Gastroesophageal sphincter (tissue), 3 donors: ENCODE results near the gene SERPINB5.

Source experiments
- POLR2A ChIP-seq, 2 donors: fragments of 450-650 bp; IDR thresholded peaks; one replicate each; pipeline ENCODE4 v1.6.1; 2017; ENCODE audit warnings: antibody characterized with exemption in 2 of 2, mild to moderate bottlenecking in 2 of 2, moderate library complexity in 1 of 2
- TF ChIP-seq, protein P1 (sequence below), 4 experiments: fragments of 200-600 bp in 2 of 4; fragments of 450-650 bp in 2 of 4; sonication (generic) in 1 of 4; IDR thresholded peaks; one replicate each; pipeline ENCODE4 v1.5.1; 2017 to 2019; ENCODE audit warnings: antibody characterized with exemption in 4 of 4, mild to moderate bottlenecking in 2 of 4, moderate library complexity in 2 of 4

DNA sequence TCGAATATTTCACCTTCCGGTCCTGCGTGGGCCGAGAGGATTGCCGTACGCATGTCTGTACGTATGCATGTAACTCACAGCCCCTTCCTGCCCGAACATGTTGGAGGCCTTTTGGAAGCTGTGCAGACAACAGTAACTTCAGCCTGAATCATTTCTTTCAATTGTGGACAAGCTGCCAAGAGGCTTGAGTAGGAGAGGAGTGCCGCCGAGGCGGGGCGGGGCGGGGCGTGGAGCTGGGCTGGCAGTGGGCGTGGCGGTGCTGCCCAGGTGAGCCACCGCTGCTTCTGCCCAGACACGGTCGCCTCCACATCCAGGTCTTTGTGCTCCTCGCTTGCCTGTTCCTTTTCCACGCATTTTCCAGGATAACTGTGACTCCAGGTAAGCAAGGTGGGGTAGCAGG lies at the start of gene SERPINB5:
- TF ChIP-seq, protein P1, sequence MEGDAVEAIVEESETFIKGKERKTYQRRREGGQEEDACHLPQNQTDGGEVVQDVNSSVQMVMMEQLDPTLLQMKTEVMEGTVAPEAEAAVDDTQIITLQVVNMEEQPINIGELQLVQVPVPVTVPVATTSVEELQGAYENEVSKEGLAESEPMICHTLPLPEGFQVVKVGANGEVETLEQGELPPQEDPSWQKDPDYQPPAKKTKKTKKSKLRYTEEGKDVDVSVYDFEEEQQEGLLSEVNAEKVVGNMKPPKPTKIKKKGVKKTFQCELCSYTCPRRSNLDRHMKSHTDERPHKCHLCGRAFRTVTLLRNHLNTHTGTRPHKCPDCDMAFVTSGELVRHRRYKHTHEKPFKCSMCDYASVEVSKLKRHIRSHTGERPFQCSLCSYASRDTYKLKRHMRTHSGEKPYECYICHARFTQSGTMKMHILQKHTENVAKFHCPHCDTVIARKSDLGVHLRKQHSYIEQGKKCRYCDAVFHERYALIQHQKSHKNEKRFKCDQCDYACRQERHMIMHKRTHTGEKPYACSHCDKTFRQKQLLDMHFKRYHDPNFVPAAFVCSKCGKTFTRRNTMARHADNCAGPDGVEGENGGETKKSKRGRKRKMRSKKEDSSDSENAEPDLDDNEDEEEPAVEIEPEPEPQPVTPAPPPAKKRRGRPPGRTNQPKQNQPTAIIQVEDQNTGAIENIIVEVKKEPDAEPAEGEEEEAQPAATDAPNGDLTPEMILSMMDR (IDR thresholded peaks at IDR 0.05), result no peak
- no peak for TF ChIP-seq POLR2A (IDR thresholded peaks at IDR 0.05)
